ENCODE results near the gene CMTM3.
A peak's percentile ranks its signal among the peaks of the same experiment; 100 is the strongest.
"Not testable (repeated sequence)": the region's sequence is repeated elsewhere in the genome, so short reads cannot be mapped to it uniquely, and the experiment has no call there.

The CMTM3 gene

GRCh38 chr16:66608241-66609138, 4.0 kb downstream of the CMTM3 start:
- DNase-seq (ENCODE audit: low read depth in 2 of 2): peak; percentile 59 to 66

GRCh38 chr16:66609139-66609510, 4.6 kb downstream of the CMTM3 start:
- no peak for DNase-seq (ENCODE audit: low read depth in 2 of 2)

GRCh38 chr16:66610111-66610820, 5.8 kb downstream of the CMTM3 start:
- DNase-seq (ENCODE audit: low read depth in 2 of 2): no peak

DNA sequence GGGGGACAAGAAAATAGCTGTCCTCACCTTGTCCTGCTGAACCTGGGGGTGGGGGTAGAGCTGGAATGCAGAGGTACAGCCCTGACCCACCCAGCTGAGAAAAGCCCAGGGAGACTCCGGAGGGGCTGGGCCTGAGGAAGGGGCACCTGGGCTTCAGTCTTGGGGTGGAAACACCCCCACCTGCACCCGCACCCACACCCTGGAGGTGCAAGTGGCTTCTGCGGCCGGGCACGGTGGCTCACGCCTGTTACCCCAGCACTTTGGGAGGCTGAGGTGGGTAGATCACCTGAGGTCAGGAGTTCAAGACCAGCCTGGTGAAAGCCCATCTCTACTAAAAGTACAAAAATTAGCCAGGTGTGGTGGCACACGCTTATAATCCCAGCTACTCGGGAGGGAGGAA, 7.4 kb downstream of the CMTM3 start:
- DNase-seq (ENCODE audit: low read depth in 2 of 2): not testable (repeated sequence)

DNA sequence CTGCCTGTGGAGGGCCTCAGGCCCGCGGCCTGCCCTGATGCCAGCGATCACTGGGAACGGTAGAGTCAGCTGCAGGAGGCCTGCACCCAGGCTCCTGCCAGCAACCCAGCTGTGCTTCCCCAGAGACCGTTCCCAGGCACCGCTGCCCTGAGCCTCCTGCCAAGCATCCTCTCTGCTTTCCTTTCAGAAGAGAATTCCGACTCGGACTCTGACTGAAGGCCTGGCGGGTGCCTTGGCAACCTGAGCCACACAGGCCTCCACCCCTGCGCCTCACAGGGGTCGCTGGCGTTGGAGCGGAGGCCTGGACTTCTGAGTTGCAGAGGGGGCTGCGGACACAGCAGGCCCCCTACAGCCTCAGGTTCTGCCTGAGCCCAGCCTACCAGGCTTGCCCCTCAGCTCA, 7.9 kb downstream of the CMTM3 start:
- no peak for DNase-seq (ENCODE audit: low read depth in 2 of 2)

GRCh38 chr16:66614161-66614802, 9.8 kb downstream of the CMTM3 start:
- DNase-seq (ENCODE audit: low read depth in 2 of 2): no peak

DNA sequence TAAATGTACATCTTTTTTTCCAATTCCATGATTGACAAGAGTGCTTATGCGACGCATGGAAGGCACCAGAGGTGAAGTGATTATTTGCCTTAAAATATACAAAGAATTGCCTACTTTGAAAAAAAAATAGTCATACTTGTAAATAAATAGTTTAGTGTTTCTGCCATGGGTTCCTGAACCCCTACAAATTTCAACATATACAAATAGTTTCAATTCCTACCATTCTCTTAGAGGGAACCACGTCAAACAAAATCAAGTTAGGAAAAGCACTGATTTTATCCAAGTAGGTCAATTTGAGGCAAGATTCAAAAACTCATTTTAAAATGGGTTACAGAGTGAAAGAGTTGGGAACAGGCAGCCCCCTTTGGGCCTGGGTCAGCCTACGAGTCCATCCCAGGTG, 11.7 kb downstream of the CMTM3 start:
- DNase-seq (ENCODE audit: low read depth in 2 of 2): no peak

DNA sequence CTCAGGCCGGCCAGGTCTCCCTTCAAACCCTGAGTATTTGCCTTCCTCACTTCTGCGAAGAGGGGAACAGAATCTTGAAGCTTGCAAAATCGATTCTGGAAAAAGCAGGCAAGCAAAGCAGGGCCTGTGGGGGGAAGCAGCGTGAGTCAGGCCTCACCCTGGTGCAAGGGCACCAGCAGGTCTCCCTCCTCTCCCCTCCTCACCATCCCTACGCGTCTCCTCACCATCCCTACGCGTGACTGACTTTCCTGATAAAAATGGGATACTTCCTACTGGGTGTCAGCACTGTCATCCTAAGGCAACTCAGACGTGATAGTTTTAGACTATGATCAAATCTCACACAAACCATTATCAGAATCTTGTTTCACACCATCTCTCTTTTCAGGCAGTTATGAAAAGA, 12.1 kb downstream of the CMTM3 start:
- no peak for DNase-seq (ENCODE audit: low read depth in 2 of 2)

DNA sequence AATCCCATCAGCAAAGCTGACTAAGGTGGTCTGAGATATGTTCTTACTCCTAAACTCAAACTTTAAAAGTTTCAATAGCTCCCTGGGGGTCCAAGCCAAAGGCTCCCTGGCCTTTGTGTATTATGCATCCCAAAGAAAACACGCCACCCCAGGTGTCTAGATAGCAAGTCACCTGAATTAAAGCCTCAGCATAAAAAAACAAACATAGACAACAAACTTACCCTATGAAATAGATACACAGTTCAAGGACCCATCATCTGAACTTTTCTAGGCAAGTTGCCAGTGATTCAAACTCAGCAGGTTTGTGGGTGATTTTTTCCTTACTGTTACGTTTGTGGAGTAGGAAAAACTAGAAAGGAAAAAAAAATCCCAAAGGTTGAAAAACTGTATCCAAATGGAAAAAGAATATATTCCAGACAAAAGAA, 12.5 kb downstream of the CMTM3 start:
- DNase-seq (ENCODE audit: low read depth in 2 of 2): no peak

DNA sequence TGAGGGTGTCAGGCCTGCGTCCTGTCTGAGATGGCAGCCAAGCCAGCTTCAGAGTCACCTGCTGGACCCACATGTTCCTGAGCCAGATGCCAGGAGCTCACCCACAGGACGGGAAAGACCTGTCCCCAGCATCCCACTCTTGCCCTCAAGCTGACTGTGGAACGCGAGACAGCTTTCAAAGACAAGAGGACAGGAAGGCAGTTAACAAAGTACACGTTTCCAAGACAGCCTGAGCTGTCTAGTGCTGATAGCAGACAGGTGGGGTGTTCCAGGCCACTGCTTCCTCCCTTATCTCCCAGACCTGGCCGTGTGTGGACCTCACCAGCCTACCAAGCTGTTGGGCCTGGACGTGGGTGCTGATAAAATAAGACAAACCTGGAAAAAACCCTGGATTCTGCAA, 13.2 kb downstream of the CMTM3 start:
- DNase-seq (ENCODE audit: low read depth in 2 of 2): no peak

DNA sequence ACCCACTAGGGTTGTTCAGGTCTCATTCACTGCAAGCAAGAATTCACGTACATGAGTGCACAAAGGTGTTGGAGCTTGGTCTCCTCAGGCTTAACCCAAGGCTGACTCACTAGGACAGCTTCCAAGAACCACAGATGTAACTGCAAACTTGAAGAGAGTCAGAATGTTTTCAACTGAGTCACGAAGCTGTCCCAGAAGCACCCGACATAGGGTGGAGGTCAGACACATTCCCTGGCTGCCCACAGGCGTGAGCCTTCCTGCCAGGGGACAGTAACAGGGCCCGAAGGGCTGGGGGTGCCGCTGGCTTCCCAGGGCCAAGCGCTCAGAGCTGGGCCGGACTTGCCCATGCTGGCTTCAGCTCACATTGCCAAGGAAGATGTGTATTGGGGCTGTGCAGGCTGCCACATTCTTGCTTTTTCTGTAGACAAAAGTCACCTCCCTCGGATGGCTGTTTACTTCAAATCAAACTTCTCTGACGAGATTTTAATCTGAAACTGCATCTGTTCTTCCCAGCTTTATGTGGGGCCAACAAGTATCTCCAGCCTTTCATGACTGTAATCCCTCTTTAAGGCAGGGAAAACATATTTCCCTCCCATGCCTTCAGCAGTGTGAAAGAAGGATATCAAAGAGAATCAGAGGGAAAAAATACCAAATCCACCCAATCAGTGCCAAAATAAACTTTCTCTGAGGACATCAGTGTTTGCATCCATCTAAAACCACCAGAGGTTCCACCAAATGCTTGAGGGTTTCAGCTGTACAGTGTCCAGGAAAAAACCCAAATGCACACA, 14.3 kb downstream of the CMTM3 start:
- DNase-seq (ENCODE audit: low read depth in 2 of 2): no peak

GRCh38 chr16:66619534-66620428, 15.3 kb downstream of the CMTM3 start:
- DNase-seq (ENCODE audit: low read depth in 2 of 2): no peak

DNA sequence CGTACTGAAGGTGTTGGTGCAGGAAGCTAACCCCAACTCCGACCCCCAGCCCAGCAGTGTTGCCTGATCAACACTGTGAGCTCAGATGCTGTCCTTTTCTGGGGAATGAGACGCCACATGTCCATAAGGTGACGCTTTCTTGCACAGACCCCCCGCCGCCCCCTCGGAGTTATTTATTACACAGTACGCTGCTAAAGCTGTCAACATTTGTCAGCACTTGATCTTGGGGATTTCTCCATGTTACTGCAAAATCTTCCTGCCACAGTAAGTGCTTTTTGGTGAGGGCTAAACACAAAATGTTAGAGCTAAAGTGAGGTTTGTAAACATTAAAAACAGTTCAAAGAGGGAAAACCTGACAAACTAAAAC, 15.9 kb downstream of the CMTM3 start:
- DNase-seq (ENCODE audit: low read depth in 2 of 2): no peak

DNA sequence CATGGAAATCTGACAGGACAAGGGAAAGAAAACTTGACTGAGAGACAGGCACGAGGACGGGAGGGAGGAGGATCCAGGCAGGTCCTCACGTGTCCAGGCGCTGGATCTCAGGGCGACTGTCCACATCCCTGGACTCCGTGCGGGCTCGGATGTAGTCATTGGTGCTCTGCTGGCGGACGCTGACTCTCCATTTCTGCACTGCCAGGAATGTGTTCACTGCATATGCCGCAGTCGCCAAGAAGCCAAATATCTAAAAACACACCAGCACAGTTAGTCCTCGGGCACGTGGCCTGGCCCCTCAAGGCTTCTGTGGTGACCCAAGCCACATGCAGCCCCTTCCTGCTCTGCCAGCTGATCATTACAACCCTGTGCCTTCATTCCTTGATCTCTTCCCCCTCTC, 17.5 kb downstream of the CMTM3 start:
- no peak for DNase-seq (ENCODE audit: low read depth in 2 of 2)

- no peak for DNase-seq (ENCODE audit: low read depth in 2 of 2)
Measured at GRCh38 chr16:66622863-66623262, 18.4 kb downstream of the CMTM3 start.

GRCh38 chr16:66623755-66624154, 19.3 kb downstream of the CMTM3 start:
- DNase-seq (ENCODE audit: low read depth in 2 of 2): no peak

GRCh38 chr16:66627611-66628378, 23.3 kb downstream of the CMTM3 start:
- not testable (repeated sequence) for DNase-seq (ENCODE audit: low read depth in 2 of 2)

- no peak for DNase-seq (ENCODE audit: low read depth in 2 of 2)
Measured at GRCh38 chr16:66629856-66630255, 25.4 kb downstream of the CMTM3 start.

GRCh38 chr16:66630561-66631260, 26.2 kb downstream of the CMTM3 start:
- not testable (repeated sequence) for DNase-seq (ENCODE audit: low read depth in 2 of 2)

Measured in stimulated activated CD8-positive, alpha-beta memory T cell treated with anti-CD3 and anti-CD28 coated beads, Interleukin-15, amount 100 ng/mL, for 4 hours (primary cell).